HL-60 (cell line): ENCODE results near the gene TM4SF18.

Experiments
- DNase-seq, 2 experiments: peaks; one replicate each; pipeline ENCODE4 v3.0.0-alpha.2; 2010 to 2020; ENCODE audit warnings: low read depth in 1 of 2, low spot score in 1 of 2
- H3K27ac ChIP-seq: fragments of 250-450 bp; sonication (Bioruptor Pico); replicated peaks from 2 replicates; pipeline ENCODE4 v1.5.1; 2020; ENCODE audit warnings: mild to moderate bottlenecking, moderate library complexity
- H3K27me3 ChIP-seq: fragments of 250-450 bp; sonication (Bioruptor Pico); 2 replicates; pipeline ENCODE4 v1.5.1; 2021; ENCODE audit warnings: mild to moderate bottlenecking, moderate library complexity; ENCODE audit not compliant: insufficient read depth, poor library complexity, severe bottlenecking
- H3K4me3 ChIP-seq: replicated peaks from 2 replicates; pipeline ENCODE4 v1.5.1; 2011; ENCODE audit warnings: mild to moderate bottlenecking, control low read depth, low read length; ENCODE audit not compliant: insufficient read depth
- GABPA ChIP-seq: IDR thresholded peaks from 2 replicates; pipeline ENCODE4 v1.6.1; 2012; ENCODE audit warnings: low read depth
- POLR2AphosphoS5 ChIP-seq: IDR thresholded peaks from 2 replicates; pipeline ENCODE4 v1.6.1; 2012; ENCODE audit warnings: low read depth
- REST ChIP-seq: IDR thresholded peaks from 2 replicates; pipeline ENCODE4 v1.6.1; 2012; ENCODE audit warnings: low read depth; ENCODE audit not compliant: insufficient replicate concordance
- SPI1 ChIP-seq: IDR thresholded peaks from 2 replicates; pipeline ENCODE4 v1.6.1; 2012; ENCODE audit warnings: low read depth, mild to moderate bottlenecking, borderline replicate concordance
- TF ChIP-seq, protein P1 (sequence below): IDR thresholded peaks from one replicate; pipeline ENCODE4 v1.5.1; 2011; ENCODE audit warnings: low read length, control low read depth, inconsistent platforms; ENCODE audit not compliant: insufficient read depth

The TM4SF18 gene

DNA sequence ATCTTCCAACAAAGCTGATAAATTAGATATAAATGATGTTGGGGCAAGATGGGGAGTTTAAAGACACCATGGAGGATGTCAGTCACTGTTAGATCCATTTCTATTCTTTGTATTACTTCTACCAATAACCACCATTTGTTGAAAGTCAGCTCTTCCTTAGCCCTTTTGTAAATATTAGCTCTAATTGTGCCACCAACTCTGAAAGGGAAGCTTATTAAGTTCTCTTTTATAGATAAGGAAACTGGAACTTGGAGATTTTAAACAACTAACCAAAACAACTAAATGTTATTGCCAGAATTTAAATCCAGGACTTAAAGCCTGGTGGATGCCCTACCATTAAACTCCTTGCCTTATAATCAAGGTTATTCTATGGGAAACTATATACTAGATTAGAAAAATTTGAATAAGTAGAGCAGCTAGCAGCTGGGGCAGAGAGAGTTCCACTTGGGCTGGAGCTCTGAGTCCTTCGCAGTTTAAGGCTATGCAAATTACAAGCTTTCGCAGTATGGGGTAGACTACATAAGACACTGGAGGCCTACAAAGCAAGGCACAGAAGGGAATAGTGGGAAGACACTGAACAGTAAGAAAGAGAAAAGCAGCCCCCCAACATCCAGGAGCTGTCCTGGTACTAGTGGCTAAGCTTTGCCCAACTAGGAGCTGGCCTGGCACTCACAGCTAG, 52.6 kb downstream of the TM4SF18 start:
- DNase-seq: no peak
- H3K27me3 ChIP-seq: no peaks in the 10 kb centered on the region
- no peak overlapping the region for H3K4me3 ChIP-seq
- H3K27ac ChIP-seq: no peak overlapping the region
- TF ChIP-seq, protein P1, sequence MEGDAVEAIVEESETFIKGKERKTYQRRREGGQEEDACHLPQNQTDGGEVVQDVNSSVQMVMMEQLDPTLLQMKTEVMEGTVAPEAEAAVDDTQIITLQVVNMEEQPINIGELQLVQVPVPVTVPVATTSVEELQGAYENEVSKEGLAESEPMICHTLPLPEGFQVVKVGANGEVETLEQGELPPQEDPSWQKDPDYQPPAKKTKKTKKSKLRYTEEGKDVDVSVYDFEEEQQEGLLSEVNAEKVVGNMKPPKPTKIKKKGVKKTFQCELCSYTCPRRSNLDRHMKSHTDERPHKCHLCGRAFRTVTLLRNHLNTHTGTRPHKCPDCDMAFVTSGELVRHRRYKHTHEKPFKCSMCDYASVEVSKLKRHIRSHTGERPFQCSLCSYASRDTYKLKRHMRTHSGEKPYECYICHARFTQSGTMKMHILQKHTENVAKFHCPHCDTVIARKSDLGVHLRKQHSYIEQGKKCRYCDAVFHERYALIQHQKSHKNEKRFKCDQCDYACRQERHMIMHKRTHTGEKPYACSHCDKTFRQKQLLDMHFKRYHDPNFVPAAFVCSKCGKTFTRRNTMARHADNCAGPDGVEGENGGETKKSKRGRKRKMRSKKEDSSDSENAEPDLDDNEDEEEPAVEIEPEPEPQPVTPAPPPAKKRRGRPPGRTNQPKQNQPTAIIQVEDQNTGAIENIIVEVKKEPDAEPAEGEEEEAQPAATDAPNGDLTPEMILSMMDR: no peak
- TF ChIP-seq GABPA: no peak
- TF ChIP-seq REST: no peak
- TF ChIP-seq POLR2AphosphoS5: no peak
- TF ChIP-seq SPI1: no peak

DNA sequence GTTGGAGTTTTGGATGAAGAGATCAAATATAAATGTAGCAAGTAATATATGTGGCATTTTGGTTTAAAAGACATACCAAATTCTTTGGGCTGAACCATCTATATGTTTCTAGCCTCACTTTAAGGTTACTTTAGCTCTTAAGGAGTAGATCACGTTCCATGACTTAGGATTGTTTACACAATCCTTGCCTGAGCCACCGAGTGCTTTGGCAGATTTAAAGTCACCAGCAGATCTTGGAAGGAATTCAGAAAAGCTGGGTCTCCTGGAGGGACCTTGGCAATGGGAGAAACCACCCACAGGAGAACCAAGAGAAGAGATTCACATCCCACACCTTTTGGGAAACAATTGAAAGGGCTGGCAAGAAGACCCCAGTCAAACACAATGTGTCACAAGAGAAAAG, 54.5 kb downstream of the TM4SF18 start:
- no peaks in the 10 kb centered on the region for H3K27me3 ChIP-seq
- DNase-seq: no peak
- no peak overlapping the region for H3K27ac ChIP-seq
- H3K4me3 ChIP-seq: no peak overlapping the region
- TF ChIP-seq REST: no peak
- TF ChIP-seq POLR2AphosphoS5: no peak
- no peak for TF ChIP-seq SPI1
- no peak for TF ChIP-seq GABPA
- TF ChIP-seq, protein P1: no peak

- DNase-seq: peak in 1 of 2 experiments; percentile 55
- Histone ChIP-seq H3K4me3 (peak overlapping the region; percentile 6), H3K27ac (peak overlapping the region; percentile 18), H3K27me3 (no peaks in the 10 kb centered on the region)
- TF ChIP-seq GABPA (peak; percentile 40; the same call in 1 of the 2 replicates), SPI1 (no peak)
Observed at GRCh38 chr3:149277331-149277813, 56.1 kb downstream of the TM4SF18 start.

DNA sequence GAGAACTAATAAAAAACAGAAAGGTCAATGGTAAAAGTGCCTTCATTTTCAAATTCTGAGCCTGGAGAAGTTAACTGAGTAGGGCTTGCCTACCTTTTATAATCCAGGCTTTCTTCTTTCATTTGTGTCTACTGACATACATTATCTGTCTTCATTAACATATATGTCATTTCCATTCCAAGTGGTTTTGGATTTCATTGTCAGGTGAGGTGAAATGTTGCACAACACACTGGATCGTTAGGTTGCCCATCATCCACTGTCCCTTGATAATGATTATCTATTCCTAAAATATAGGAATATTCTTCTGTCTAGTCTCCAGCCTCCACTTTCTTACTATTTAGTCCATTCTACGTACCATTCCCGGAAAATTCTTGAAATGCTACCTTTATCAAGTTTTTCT, 56.8 kb downstream of the TM4SF18 start:
- no peak overlapping the region for H3K4me3 ChIP-seq
- H3K27me3 ChIP-seq: no peaks in the 10 kb centered on the region
- no peak for DNase-seq
- no peak overlapping the region for H3K27ac ChIP-seq
- no peak for TF ChIP-seq REST
- no peak for TF ChIP-seq GABPA
